ENCODE data around the gene MEOX2. TPM values are rescaled to one million over a fixed set of nuclear protein-coding genes. Genes with fewer than 3 reads are reported as not detected.

The MEOX2 gene
- total and polyA plus RNA-seq, 2 of the 8 experiments (the other 6 are each of a cell fraction or from before 2014, with no cell fraction given) = 0.05 to 0.19 TPM

GRCh38 chr7:15567652-15568051 lies 118.8 kb downstream of the MEOX2 start:
- TF ChIP-seq NRF1 (IDR thresholded peaks at IDR 0.05; ENCODE audit: low read depth, low read length) (no peak), SP1 (IDR thresholded peaks at IDR 0.05; ENCODE audit: low read depth, low read length) (no peak), CHD2 (IDR thresholded peaks at IDR 0.05; ENCODE audit: low read length) (no peak), JUND (IDR thresholded peaks at IDR 0.05; ENCODE audit: low read length) (no peak), RBBP5 (IDR thresholded peaks at IDR 0.05; ENCODE audit: borderline replicate concordance, low read depth, low read length) (no peak), FOSL1 (IDR thresholded peaks at IDR 0.05; ENCODE audit: insufficient read depth, low read depth, low read length) (no peak), NANOG (IDR thresholded peaks at IDR 0.05; ENCODE audit: insufficient read depth, low read depth, low read length, poor library complexity, severe bottlenecking) (no peak), POLR2A (IDR thresholded peaks at IDR 0.05; ENCODE audit: control extremely low read depth in 1 of 2, low read depth in 2 of 2, low read length in 2 of 2) (no peak), TCF12 (IDR thresholded peaks at IDR 0.05; ENCODE audit: low read depth, low read length) (no peak), HDAC2 (IDR thresholded peaks at IDR 0.05; ENCODE audit: borderline replicate concordance in 1 of 2, low read depth in 2 of 2, low read length in 2 of 2) (no peak), SIRT6 (IDR thresholded peaks at IDR 0.05; ENCODE audit: low read length) (no peak)
- TF ChIP-seq, protein P1, sequence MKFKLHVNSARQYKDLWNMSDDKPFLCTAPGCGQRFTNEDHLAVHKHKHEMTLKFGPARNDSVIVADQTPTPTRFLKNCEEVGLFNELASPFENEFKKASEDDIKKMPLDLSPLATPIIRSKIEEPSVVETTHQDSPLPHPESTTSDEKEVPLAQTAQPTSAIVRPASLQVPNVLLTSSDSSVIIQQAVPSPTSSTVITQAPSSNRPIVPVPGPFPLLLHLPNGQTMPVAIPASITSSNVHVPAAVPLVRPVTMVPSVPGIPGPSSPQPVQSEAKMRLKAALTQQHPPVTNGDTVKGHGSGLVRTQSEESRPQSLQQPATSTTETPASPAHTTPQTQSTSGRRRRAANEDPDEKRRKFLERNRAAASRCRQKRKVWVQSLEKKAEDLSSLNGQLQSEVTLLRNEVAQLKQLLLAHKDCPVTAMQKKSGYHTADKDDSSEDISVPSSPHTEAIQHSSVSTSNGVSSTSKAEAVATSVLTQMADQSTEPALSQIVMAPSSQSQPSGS (IDR thresholded peaks at IDR 0.05; ENCODE audit: low read length) = no peak
- Histone ChIP-seq H3K9me3 (ENCODE audit: insufficient read depth in 2 of 2, low read depth in 1 of 2, low read length in 1 of 2) (no peaks in the 10 kb centered on the region), H3K36me3 (ENCODE audit: control insufficient read depth in 2 of 4, insufficient read depth in 4 of 4, low read length in 3 of 4) (no peaks in the 10 kb centered on the region), H2AFZ (ENCODE audit: low read length) (no peak overlapping the region), H3K27ac (ENCODE audit: low read depth, low read length) (no peak overlapping the region), H3K9ac (replicated peaks in 1 of 4; ENCODE audit: extremely low read depth in 1 of 4, low read depth in 3 of 4, low read length in 3 of 4) (no peak overlapping the region), H3K4ac (replicated peaks; ENCODE audit: insufficient read length, low read depth, low read length) (no peak overlapping the region), H2BK5ac (ENCODE audit: low read depth, low read length) (no peak overlapping the region), H3K14ac (ENCODE audit: insufficient read length) (no peak overlapping the region), H2BK120ac (replicated peaks; ENCODE audit: low read depth, low read length) (no peak overlapping the region), H2BK20ac (ENCODE audit: low read length) (no peak overlapping the region), H2BK12ac (ENCODE audit: low read depth, low read length) (no peak overlapping the region), H3K23me2 (ENCODE audit: low read depth, low read length) (no peaks in the 10 kb centered on the region), H2AK5ac (ENCODE audit: low read depth, low read length) (no peak overlapping the region), H4K8ac (ENCODE audit: extremely low read depth, insufficient read depth, low read length) (no peak overlapping the region), H3K4me3 (ENCODE audit: extremely low read depth in 1 of 4, insufficient read depth in 2 of 4, low read depth in 3 of 4, low read length in 4 of 4) (no peak overlapping the region), H3K27me3 (replicated peaks in 1 of 4; ENCODE audit: control insufficient read depth in 3 of 4, extremely low read depth in 1 of 4, insufficient read depth in 3 of 4, low read length in 3 of 4) (no peaks in the 10 kb centered on the region), H3K79me2 (ENCODE audit: control insufficient read depth in 1 of 2, insufficient read depth in 2 of 2, low read length in 2 of 2) (no peaks in the 10 kb centered on the region), H2BK15ac (ENCODE audit: low read length) (no peak overlapping the region), H4K5ac (ENCODE audit: insufficient read length, low read depth, low read length) (no peak overlapping the region), H3K18ac (ENCODE audit: extremely low read depth, low read length) (no peak overlapping the region), H3K56ac (replicated peaks; ENCODE audit: insufficient read length, low read depth, low read length) (no peak overlapping the region), H4K20me1 (replicated peaks in 1 of 2; ENCODE audit: control insufficient read depth in 1 of 2, insufficient read depth in 2 of 2, low read length in 2 of 2) (no peaks in the 10 kb centered on the region), H3K4me1 (replicated peaks in 1 of 4; ENCODE audit: control insufficient read depth in 3 of 4, insufficient read depth in 4 of 4, low read length in 3 of 4) (no peaks in the 10 kb centered on the region), H4K91ac (replicated peaks; ENCODE audit: insufficient read length, low read length) (no peak overlapping the region), H3K79me1 (ENCODE audit: low read depth, low read length) (no peaks in the 10 kb centered on the region), H3K4me2 (ENCODE audit: insufficient read depth in 1 of 2, low read depth in 2 of 2, low read length in 2 of 2) (no peak overlapping the region), H3K23ac (ENCODE audit: insufficient read length) (no peak overlapping the region)
- 97% methylated on average over 2 of the region's 2 CpGs; no CpG with 5 or more reads in 1 of the 2 experiments for WGBS, 2 experiments (ENCODE audit: extremely low coverage in 1 of 2, insufficient coverage in 1 of 2, insufficient read length in 1 of 2, insufficient replicate concordance in 2 of 2, low coverage in 1 of 2, low lambda C conversion rate in 2 of 2, missing lambda C conversion rate in 1 of 2)
- ChIA-PET CTCF (ENCODE audit: partially characterized antibody) (no interaction called here), POLR2A (ENCODE audit: partially characterized antibody) (no interaction called here)
- DNase-seq (ENCODE audit: low read depth in 1 of 2, low spot score in 2 of 2) (no peak), FAIRE-seq (no peak)

Data from H1 (cell line).